GM19035 (cell line): ENCODE data around the gene ROCK2.

Experiments
- ATAC-seq: cut with Tn5 transposase; IDR thresholded peaks from one replicate; pipeline ENCODE4 v1.9.1; 2021; ENCODE audit not compliant: unreplicated experiment

The ROCK2 gene

DNA sequence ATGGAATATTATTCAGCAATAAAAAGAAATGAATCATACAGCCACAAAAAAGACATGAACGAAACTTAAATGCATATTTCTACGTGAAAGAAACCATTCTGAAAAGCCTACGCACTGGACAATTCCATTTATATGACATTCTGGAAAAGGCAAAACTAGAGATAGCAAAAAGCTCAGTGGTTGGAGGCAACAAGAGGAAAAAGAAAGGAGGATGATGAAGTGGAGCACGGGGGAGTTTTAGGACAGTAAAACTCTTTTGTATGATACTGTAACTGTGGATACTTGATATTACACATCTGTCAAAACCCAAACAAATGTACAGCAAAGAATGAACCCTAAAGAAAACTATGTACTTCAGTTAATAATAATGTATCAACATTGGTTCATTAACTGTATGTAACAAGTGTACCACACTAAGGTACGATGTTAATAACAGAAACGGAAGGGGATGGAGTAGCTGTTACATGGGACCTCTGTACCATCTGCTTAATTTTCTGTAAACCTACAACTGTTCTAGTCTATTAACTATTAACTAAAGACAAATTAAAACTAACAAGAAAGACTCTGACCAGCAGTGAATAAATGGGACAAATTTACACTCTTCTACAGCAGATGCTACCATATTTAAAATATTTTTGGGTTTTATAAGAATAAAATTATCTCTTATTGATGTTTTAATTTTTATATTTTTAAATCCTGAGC, 31.5 kb downstream of the ROCK2 start:
- ATAC-seq, result no peak

DNA sequence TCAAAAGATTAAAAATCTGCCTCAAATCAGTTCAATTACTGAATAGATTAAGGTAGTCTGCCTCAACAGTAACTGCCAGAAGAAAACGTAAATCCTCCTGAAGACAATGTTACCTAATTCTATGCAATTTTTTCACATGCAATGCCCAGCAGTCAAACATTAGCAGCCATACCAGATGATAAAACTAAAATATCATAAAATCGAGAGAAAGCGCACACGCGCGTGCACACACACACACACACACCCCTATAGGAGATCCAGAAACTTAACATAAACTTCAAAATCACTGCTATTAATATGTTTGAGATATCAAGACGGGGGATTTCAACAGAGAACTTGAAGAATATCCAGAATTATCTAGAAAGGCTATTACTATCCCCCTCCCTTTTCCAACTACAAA, 32.9 kb downstream of the ROCK2 start:
- ATAC-seq, result no peak

DNA sequence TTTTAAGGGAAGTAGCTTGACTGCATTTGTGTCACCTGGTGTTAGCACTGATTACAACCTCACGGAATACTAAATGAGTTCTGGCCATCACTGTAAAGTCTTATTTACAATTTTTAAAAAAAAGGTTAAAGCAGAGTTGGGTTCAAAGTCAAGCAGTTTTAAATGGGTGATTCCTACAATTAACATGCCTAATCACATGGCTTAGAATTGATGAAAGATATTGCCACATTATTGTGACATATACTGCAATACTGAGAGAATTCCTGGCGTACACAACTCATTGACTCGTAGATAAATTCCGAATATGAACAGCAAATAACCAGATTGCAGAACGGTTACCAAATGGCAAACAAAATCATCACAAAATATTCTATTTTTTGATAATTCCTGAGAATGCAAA, 34.2 kb downstream of the ROCK2 start:
- no peak for ATAC-seq

DNA sequence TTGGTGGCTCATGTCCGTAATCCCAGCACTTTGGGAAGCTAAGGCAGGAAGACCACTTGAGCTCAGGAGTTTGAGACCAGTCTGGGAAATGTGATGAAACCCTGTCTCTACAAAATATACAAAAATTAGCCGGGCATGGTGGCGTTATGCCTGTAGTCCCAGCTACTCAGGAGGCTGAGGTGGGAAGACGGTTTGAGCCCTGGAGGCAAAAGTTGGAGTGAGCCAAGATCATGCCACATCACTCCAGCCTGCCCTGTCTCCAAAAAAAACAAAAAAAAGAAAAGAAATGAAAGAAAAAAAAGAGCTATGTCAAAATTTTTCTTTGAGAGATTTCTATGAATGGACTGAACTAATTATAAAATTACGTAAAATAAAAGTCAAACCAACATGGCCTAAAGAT, 34.7 kb downstream of the ROCK2 start:
- no peak for ATAC-seq

DNA sequence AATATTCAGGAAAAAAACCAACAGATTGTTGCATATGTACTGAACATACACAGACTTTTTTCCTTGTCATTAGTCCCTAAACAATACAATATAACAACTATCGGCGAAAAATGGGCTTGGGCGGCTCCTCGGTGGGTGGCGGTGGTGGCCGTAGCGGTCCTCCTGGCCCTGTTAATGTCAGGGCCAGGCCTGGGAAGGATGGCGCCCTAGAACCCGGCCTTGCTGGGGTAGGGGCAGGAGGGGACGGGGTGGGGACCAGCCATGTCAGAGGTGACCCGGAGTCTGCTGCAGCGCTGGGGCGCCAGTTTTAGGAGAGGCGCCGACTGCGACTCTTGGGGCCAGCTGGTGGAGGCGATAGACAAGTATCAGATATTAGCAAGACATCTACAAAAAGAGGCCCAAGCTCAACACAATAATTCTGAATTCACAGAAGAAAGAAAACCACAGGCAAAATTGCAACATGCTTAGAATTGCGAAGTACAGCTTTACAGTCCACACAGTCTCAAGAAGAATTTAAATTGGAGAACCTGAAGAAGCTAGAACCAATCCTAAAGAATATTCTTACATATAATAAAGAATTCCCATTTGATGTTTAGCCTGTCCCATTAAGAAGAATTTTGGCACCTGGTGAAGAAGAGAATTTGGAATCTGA, 36.5 kb downstream of the ROCK2 start:
- no peak for ATAC-seq

DNA sequence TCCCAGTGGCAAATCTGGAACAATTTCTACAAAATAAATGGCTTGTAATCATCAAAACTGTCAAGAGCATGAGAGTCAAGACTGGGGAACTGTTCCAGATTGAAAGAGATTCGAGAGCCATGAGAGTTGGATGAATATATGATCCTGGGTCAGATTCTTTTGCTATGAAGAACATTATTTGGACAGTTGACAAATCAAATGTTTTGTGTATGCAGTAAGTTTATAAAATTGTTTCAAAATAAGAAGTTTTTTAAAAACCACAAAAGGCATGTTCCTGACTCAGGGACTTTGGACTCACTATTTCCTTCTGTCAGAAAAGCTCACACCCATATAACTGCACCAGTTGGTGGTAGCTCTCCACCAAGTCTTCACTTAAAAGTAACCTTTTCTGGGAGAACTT, 38.5 kb downstream of the ROCK2 start:
- ATAC-seq, result no peak

DNA sequence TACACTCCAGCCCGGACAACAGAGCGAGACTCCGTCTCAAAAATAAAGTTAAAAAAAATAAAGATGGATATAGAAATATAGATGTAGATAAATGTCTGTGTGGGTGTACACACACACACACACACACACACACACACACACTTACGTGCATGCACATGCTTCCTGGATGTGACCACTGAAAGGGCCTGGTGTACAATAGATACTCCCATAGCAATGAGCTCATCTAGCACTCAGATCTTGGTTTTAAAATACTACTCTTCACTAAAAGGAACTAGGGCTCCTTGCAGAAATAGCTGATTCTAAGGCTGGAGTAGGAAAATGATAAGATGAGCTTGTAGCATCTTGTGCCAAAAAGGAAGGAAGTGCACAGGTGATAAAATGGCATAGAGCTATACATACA, 39.1 kb downstream of the ROCK2 start:
- no peak for ATAC-seq

DNA sequence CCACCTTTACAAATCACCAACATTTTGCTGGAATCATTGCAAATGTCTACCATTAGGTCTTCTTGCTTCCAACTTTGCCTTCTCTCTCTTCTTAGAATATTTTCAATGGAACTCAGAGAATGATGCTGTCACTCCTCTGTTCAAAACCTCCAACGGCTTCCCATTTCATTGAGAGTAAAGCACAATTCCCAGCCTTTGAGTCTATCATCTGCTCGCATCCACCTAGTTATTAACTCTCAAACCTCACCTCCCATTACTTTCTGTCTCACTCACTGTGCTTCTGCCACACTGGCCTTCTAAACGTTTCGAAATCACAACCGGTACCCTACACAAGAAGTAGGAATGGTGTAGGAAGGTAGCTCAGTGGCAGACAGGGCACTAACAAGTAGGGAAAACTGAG, 40.0 kb downstream of the ROCK2 start:
- ATAC-seq, result no peak

DNA sequence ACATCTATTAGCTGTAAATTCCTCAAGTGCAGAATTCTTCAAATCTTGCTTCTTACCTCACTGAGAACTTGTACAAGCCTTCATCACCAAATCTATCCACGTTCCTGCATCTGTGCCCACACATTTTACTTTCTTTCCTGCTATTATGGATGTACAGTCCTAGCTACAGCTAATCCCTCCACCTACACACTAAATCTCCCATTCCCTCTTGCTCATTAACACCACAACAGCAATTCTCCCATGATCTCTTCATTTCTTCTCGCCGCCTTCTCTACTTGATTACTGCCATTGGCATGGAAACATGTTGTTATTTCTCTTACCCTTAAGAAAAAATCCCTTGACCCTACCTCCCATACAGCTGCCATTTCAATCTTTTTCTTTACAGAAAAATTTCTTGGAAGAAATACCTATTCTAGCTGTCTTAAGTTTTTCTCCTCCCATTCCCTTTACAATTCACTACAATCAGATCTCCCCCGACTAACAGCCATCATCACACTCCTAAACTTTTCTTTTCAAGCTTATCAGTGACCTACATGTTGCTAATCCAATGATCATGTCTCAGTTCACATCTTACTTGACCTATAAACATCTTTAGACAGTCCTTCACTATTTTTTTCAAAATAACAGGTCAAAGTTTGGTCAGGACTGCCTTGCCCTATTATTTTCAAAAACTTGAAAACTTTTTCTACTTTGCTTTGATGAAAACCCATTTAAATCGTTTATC, 41.0 kb downstream of the ROCK2 start:
- no peak for ATAC-seq

DNA sequence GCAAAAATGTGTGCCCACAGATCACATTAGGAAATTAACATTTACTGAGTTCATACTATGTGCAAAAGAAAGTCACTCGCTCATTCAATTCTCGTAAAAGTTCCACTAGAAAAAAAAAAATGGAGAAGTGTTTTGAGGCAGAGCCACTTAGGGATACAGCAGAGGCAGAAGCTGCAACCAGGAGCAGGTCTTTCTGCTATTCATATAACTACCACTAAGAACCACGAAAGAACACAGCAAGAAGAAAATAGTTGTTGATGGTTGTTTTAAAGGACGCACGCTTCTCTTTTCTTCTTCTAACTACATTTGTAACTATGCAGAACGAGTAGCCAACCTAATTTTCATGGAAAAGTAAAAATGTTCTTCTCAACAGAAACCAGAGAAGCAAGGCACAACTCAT, 45.0 kb downstream of the ROCK2 start:
- no peak for ATAC-seq

DNA sequence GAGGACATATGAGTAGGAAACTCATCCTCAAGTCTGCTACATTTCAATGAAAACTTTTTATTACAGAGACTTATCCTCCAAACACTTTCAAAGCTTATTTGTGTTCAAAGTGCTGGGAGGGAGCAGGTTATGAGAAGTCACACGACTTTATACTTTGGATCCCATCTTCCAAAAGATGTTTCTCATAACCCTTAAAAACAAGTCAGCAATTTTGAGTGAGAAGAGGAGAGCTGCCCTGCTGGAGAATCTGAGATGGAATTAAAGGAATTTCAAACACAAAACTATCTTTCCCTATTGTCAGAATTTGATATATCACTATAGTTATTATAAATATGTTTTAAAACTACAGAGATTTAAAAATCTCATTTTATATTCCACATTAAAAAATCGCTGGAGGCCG, 45.8 kb downstream of the ROCK2 start:
- ATAC-seq, result no peak

DNA sequence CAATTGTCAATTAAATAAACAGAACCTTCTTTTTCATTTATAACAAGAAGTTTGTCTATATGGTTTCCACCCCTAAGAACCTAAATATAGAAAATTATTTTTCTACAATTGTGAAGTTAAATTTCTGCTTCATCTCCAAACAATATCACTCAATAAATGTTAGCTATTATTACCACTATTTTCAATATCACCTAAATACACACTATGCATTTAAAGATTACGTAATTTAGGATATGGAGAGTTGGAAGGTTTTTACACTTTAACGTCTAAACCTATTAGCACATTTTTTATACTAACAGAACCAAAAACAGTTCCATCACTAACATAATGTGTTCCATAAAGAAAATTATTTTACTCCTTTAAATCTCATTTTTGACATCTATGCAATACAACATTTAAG, 48.0 kb downstream of the ROCK2 start:
- no peak for ATAC-seq

DNA sequence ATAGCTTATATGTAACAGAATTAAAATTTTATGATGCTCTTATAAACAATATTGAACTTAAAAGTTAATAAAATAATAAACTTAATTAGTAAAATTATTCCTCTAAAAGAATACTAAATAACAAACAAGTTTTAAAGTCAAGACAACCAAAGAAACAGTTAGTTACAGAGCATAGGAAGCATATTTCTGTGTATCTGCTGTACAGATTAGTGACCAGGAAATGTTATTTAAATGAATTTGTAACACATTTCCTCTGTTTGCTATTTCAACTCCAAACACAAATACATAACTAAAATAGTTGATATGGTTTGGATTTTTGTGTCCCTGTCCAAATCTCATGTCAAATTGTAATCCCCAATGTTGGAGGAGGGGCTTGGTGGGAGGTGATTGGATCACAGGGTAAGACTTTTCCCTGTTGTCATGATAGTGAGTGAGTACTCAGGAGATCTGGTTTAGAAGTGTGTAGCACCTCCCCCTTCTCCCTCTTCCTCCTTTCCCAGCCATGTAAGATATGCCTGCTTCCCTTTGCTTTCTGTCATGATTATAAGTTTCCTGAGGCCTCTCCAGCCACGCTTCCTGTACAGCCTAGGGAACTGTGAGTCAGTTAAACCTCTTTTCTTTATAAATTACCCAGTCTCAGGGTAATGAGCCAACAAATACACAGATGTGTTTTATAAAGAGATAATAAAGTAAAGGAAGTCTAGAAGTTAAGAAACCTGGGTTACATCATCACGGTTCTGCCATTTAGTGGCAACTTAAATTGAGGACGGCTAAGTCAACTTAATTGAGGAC, 51.8 kb downstream of the ROCK2 start:
- no peak for ATAC-seq

DNA sequence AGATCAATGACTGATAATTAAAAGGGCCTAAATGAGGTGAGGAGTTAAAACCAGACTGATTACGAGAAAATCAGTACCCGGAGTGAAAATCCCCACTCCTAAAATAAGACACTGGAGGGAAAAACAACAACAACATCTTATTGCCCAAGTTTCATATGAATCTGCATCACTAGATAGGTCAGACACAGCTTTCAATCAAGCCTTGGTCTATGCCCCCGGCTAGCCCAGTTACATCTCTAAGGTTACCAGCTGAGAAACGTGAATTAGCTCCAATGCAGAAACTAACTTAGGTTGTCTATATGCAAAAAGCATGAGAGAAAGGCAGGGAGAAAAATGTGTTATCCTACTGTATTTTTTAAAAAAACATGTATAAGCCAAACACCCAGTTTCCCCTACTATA, 53.7 kb downstream of the ROCK2 start:
- ATAC-seq, result no peak

DNA sequence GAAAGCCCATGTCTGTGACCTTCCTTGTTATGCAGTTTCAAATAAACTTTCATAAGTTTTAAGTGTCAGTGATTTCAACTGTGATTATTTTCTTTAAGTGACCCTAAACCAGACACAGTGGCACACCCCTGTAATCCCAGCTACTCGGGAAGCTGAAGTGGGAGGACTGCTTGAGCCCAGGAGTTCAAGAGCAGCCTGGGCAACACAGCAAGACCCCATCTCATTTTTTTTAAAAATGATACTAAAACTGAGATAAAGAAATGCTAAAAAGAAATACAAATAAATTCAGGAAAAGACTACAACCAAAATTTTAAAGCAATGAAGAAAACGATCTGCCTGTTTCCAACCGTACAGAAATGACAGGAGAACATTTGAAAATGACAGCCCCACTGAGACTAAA, 54.2 kb downstream of the ROCK2 start:
- ATAC-seq, result no peak

DNA sequence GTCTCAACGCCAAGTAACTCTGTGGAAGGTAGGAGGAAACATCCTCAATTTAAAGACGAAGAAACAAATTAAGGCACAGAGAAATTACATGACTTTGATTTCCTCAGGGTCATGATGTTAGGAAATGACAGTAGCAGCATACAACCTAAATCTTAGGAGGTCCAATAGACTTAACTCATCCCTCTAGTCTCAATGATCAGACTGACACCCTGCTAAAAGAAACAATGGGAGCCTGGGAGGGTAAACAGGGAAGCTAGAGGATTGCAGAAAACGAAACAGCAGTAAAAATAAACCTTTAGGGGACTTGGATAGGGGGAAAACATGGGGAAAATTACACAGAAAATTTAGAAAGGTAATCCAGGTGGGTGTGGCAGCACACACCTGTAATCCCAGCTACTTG, 56.0 kb downstream of the ROCK2 start:
- no peak for ATAC-seq

DNA sequence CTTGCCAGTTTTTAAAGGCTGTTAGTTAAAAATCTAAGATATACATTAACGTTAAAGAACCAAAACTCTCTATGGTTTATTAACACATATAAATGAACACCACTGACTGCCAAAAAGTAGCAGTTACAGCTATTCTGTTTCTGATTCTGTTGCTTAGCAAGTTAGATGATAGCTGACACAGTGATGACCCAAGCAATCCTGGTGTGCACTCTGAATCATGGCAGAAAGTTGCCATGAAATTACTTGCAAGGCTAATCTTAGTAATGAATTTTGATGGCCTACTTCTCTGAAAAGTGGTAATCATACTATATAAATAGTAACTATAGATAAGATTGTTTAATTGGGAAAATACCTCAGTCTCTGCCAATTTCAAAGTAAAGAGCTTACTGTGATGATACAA, 57.7 kb downstream of the ROCK2 start:
- no peak for ATAC-seq

DNA sequence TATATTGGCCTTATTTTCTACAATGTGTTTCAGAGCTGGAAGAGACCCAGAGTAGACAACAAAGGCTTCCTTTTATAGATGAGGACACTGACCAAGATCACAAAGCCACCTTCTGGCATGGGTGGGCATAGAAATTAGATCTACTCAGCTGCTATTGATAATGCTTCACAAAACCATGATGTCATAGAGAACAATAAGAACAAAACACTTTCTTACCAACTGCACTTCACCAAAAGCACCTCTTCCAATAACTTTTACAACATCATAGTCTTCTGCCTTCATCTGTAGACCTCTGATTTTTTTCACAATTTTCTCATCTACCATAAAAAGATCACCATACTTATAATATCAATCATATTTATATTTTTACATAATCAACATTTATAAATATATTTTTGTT, 58.1 kb downstream of the ROCK2 start:
- no peak for ATAC-seq

DNA sequence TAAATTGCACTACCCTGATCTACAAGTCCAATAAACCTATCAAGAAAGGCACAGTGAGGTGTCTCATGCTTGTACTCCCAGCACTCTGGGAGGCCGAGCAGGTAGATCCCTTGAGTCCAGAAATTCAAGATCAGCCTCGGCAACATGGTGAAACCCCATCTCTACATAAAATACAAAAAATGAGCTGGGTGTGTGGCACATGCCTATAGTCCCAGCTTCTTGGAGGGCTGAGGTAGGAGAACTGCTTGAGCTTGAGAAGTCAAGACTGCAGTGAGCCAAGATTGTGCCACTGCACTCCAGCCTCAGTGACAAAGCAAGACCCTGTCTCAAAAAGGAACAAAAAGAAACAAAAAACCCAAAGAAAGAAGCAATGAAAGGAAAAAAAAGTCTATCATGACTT, 58.9 kb downstream of the ROCK2 start:
- ATAC-seq, result no peak

DNA sequence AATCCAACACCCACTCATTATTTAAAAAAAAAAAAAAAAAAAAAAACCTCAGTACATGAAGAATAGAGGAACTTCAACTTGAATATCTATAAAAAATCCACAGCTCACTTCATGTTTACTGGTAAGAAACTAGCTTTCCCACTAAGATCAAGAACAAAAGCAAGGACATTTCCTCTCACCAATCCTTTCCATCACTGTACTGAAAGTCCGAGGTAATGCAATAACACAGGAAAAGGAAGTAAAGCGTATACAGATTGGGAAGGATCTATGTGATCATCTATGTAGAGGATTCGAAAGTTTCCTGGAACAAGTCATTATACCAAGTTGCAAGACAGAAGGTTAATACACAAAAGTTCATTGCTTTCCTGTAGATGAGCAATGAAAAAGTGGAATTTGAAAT, 63.2 kb downstream of the ROCK2 start:
- no peak for ATAC-seq

DNA sequence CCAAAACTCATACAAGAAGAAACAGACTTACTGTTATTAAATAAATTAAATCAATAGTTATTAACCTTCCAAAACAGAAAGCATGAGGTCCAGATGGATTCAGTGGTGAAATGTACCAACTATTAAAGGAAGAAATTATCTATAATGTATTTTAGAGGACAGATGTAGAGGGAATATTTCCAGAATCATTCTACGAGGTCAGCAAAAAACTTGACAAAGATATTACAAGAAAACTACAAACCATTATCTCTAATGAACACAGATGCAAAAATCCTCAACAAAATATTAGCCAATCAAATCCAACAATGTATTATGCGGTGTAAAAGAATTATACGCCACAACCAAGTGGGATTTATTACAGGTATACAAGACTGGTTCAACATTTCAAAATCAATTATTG, 63.7 kb downstream of the ROCK2 start:
- no peak for ATAC-seq

DNA sequence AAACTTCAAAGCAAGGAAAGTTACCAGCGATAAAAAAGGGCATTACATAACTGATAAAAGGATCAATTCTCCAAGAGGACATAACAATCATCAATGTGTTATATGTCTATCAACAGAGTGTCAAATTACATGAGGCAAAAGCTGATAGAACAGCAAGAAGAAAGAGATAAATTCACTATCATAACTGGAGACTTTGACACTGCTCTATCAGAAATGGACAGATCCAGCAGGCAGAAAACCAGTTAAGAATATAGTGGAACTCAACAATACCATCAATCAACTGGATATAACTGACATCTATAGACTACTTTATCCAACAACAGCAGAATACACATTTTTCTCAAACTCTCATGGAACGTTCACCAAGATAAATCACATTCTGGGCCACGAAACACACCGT, 65.0 kb downstream of the ROCK2 start:
- ATAC-seq, result no peak
